IMR-90 (cell line): Measurements from ENCODE around the gene CDK5RAP3. TPM values are rescaled to one million over a fixed set of nuclear protein-coding genes. Genes with fewer than 3 reads are reported as not detected.
"Not testable (repeated sequence)": the region's sequence is repeated elsewhere in the genome, so short reads cannot be mapped to it uniquely, and the experiment has no call there.

Experiments
- ATAC-seq: fragments of 200-7000 bp; cut with Tn5 transposase; 2 replicates; pipeline ENCODE4 v1.9.1; 2020; ENCODE audit warnings: low read depth, mild to moderate bottlenecking, moderate library complexity
- BruUV-seq: library from RNA; stranded (reverse); fragments of 400-500 nt; replicated peaks from 2 replicates; lab custom pipeline; 2021; lab: Mats Ljungman, UMichigan
- CTCF ChIA-PET: fragments of 300-600 bp; formaldehyde crosslinking; extraction: SDS; loops from one replicate; lab custom pipeline; 2021; ENCODE audit warnings: antibody characterized with exemption; lab: Yijun Ruan, JAX
- POLR2A ChIA-PET: fragments of 300-600 bp; sonication (Branson Sonifier 250); formaldehyde crosslinking; loops from one replicate; lab custom pipeline; 2022; ENCODE audit warnings: antibody characterized with exemption; ENCODE audit not compliant: unreplicated experiment; lab: Charles Lee
- DNase-seq: peaks from one replicate; pipeline ENCODE4 v3.0.0; 2013
- H2AFZ ChIP-seq: replicated peaks from 2 replicates; pipeline ENCODE3; 2013; ENCODE audit warnings: low read length, mild to moderate bottlenecking; ENCODE audit not compliant: poor library complexity
- H2AK5ac ChIP-seq: 2 replicates; pipeline ENCODE4 v1.6.1; 2013; ENCODE audit warnings: low read depth, low read length, inconsistent platforms
- H2AK9ac ChIP-seq: replicated peaks from 2 replicates; pipeline ENCODE3; 2013; ENCODE audit warnings: mild to moderate bottlenecking, low read depth, low read length, moderate library complexity; ENCODE audit not compliant: poor library complexity
- H2BK120ac ChIP-seq: 2 replicates; pipeline ENCODE4 v1.6.1; 2013; ENCODE audit warnings: low read depth, low read length, inconsistent platforms
- H2BK15ac ChIP-seq: 3 replicates; pipeline ENCODE4 v1.6.1; 2013; ENCODE audit warnings: low read depth, low read length, inconsistent platforms
- H2BK20ac ChIP-seq: 2 replicates; pipeline ENCODE4 v1.6.1; 2013; ENCODE audit warnings: low read depth, mild to moderate bottlenecking, inconsistent platforms, low read length, moderate library complexity
- H2BK5ac ChIP-seq: 2 replicates; pipeline ENCODE4 v1.6.1; 2013; ENCODE audit warnings: mild to moderate bottlenecking, low read depth, low read length, inconsistent platforms; ENCODE audit not compliant: poor library complexity, severe bottlenecking
- H3K14ac ChIP-seq: replicated peaks from 2 replicates; pipeline ENCODE4 v1.6.1; 2013; ENCODE audit warnings: low read depth, low read length, inconsistent platforms
- H3K18ac ChIP-seq: 2 replicates; pipeline ENCODE4 v1.6.1; 2013; ENCODE audit warnings: low read depth, low read length, control low read depth
- H3K23ac ChIP-seq: 2 replicates; pipeline ENCODE4 v1.6.1; 2013; ENCODE audit warnings: low read depth, low read length, inconsistent platforms
- H3K27ac ChIP-seq: 2 replicates; pipeline ENCODE4 v1.5.1; 2013; ENCODE audit warnings: mild to moderate bottlenecking, control low read depth, low read length; ENCODE audit not compliant: insufficient read depth
- H3K27me3 ChIP-seq: 2 replicates; pipeline ENCODE4 v1.6.1; 2013; ENCODE audit warnings: low read length; ENCODE audit not compliant: control insufficient read depth, insufficient read depth
- H3K36me3 ChIP-seq: 2 replicates; pipeline ENCODE4 v1.6.1; 2013; ENCODE audit warnings: low read length, mixed read lengths; ENCODE audit not compliant: control insufficient read depth, insufficient read depth
- H3K4ac ChIP-seq: 2 replicates; pipeline ENCODE4 v1.6.1; 2013; ENCODE audit warnings: low read depth, low read length, inconsistent platforms
- H3K4me1 ChIP-seq: 2 replicates; pipeline ENCODE4 v1.6.1; 2013; ENCODE audit warnings: low read length, mixed read lengths; ENCODE audit not compliant: control insufficient read depth, insufficient read depth
- H3K4me2 ChIP-seq: 2 replicates; pipeline ENCODE4 v1.6.1; 2013; ENCODE audit warnings: low read depth, mild to moderate bottlenecking, control low read depth, low read length, moderate library complexity
- H3K4me3 ChIP-seq: 2 replicates; pipeline ENCODE4 v1.5.1; 2013; ENCODE audit warnings: low read depth, mild to moderate bottlenecking, control low read depth, low read length, moderate library complexity; ENCODE audit not compliant: insufficient read depth
- H3K56ac ChIP-seq: 2 replicates; pipeline ENCODE4 v1.6.1; 2013; ENCODE audit warnings: low read length, inconsistent platforms; ENCODE audit not compliant: insufficient read depth; ENCODE audit errors: extremely low read depth
- H3K79me1 ChIP-seq, 2 experiments: 2 replicates each; pipeline ENCODE4 v1.6.1; 2013; ENCODE audit warnings: low read length in 2 of 2, inconsistent platforms in 1 of 2, low read depth in 1 of 2
- H3K9ac ChIP-seq: 2 replicates; pipeline ENCODE4 v1.6.1; 2013; ENCODE audit warnings: low read depth, low read length, control low read depth
- H3K9me1 ChIP-seq: 2 replicates; pipeline ENCODE4 v1.6.1; 2013; ENCODE audit warnings: low read length, inconsistent platforms; ENCODE audit not compliant: insufficient read depth
- H3K9me3 ChIP-seq: 2 replicates; pipeline ENCODE4 v1.6.1; 2013; ENCODE audit warnings: low read length; ENCODE audit not compliant: control insufficient read depth, insufficient read depth
- H4K20me1 ChIP-seq: 2 replicates; pipeline ENCODE4 v1.6.1; 2013; ENCODE audit warnings: low read length, inconsistent platforms; ENCODE audit not compliant: insufficient read depth
- H4K5ac ChIP-seq: 2 replicates; pipeline ENCODE4 v1.6.1; 2013; ENCODE audit warnings: mild to moderate bottlenecking, low read depth, low read length, control low read depth
- H4K8ac ChIP-seq, 2 experiments: 2 replicates each; pipeline ENCODE4 v1.6.1; 2013; ENCODE audit warnings: low read depth in 2 of 2, low read length in 2 of 2, control low read depth in 1 of 2, inconsistent platforms in 1 of 2
- H4K91ac ChIP-seq: 2 replicates; pipeline ENCODE4 v1.6.1; 2013; ENCODE audit warnings: low read depth, low read length, inconsistent platforms; ENCODE audit not compliant: insufficient read depth
- CEBPB ChIP-seq: IDR thresholded peaks from 2 replicates; pipeline ENCODE4 v1.6.1; 2012; ENCODE audit warnings: low read depth, low read length, improper control_type of control experiment
- CHD1 ChIP-seq: IDR thresholded peaks from 2 replicates; pipeline ENCODE4 v1.6.1; 2012; ENCODE audit warnings: low read depth, low read length, improper control_type of control experiment
- MAFK ChIP-seq: IDR thresholded peaks from 2 replicates; pipeline ENCODE4 v1.6.1; 2012; ENCODE audit warnings: low read depth, low read length, improper control_type of control experiment
- NFE2L2 ChIP-seq: fragments of 150-350 bp; IDR thresholded peaks from 2 replicates; pipeline ENCODE4 v1.6.1; 2016; ENCODE audit warnings: low read depth, mild to moderate bottlenecking, low read length
- SMC3 ChIP-seq: fragments of 150-350 bp; IDR thresholded peaks from 2 replicates; pipeline ENCODE4 v1.6.1; 2016; ENCODE audit warnings: low read depth, mild to moderate bottlenecking, antibody characterized with exemption, low read length, moderate library complexity
- WGBS, 2 experiments: methylation state at CpG; one replicate each; pipeline versions ENCODE4 v1.1.5 to v1.1.7; 2013; ENCODE audit warnings: missing lambda C conversion rate in 2 of 2; ENCODE audit not compliant: insufficient read length in 1 of 2; ENCODE audit errors: extremely low coverage in 2 of 2; 5-methylcytosine and 5-hydroxymethylcytosine counted together
- dilution Hi-C: fragments of 300-500 bp; cut with HindIII; formaldehyde crosslinking; loops from one replicate; pipeline ENCODE4 v1.14.3; 2018; ENCODE audit warnings: low sequenced_read_pairs; ENCODE audit not compliant: unreplicated experiment
- in situ Hi-C: fragments of 300-500 bp; cut with MboI; formaldehyde crosslinking; loops from 3 replicates; pipeline ENCODE4 v1.14.3; 2019; ENCODE audit warnings: low sequenced_read_pairs, inconsistent platforms, mixed read lengths
- intact Hi-C: fragments of 100-400 bp; cut with micrococcal nuclease; formaldehyde crosslinking; loops from 2 replicates; pipeline ENCODE4 v1.10.0; 2022
- polyA plus RNA-seq, 3 experiments: library from polyadenylated mRNA; depleted of rRNA; stranded (reverse); fragments of >200 nt; gene quantifications; 2 replicates each; pipeline ENCODE4 v1.2.3, GENCODE V29; 2012; ENCODE audit warnings: low replicate concordance in 1 of 3
- total RNA-seq: library from RNA; depleted of rRNA; stranded (reverse); fragments of >200 nt; gene quantifications from 2 replicates; pipeline ENCODE4 v1.2.3, GENCODE V29; 2012

Gene CDK5RAP3
- total and polyA plus RNA-seq, 2 of the 4 experiments (the other 2 are of a cell fraction): 75.3 to 153 TPM

- ChIA-PET POLR2A (no interaction called here), CTCF (no interaction called here)
- intact Hi-C loops (no loop called here), dilution Hi-C loops (no loop called here), in situ Hi-C loops (no loop called here)
- no peak overlapping the region for H3K56ac ChIP-seq
- WGBS, 2 experiments: 20% methylated on average over 4 of the region's 17 CpGs; no CpG with 5 or more reads in 1 of the 2 experiments
- H3K9me1 ChIP-seq: no peaks in the 10 kb centered on the region
- H3K23ac ChIP-seq: no peak overlapping the region
- peak overlapping the region; percentile 52 for H2AFZ ChIP-seq
- no peak for DNase-seq
- no peak overlapping the region for H3K18ac ChIP-seq
- H2AK9ac ChIP-seq: no peak overlapping the region
- no peak overlapping the region for H2BK15ac ChIP-seq
- H4K91ac ChIP-seq: no peak overlapping the region
- H3K27ac ChIP-seq: no peak overlapping the region
- peak; percentile 47 for ATAC-seq
- no TSS peak for BruUV-seq
- H3K4me2 ChIP-seq: no peak overlapping the region
- no peaks in the 10 kb centered on the region for H3K27me3 ChIP-seq
- no peak overlapping the region for H2AK5ac ChIP-seq
- H2BK120ac ChIP-seq: no peak overlapping the region
- no peaks in the 10 kb centered on the region for H4K20me1 ChIP-seq
- no peaks in the 10 kb centered on the region for H3K79me1 ChIP-seq
- H2BK5ac ChIP-seq: no peak overlapping the region
- TF ChIP-seq CHD1 (no peak), CEBPB (no peak), SMC3 (no peak), MAFK (no peak), NFE2L2 (no peak)
- no peak overlapping the region for H3K4me3 ChIP-seq
- no peak overlapping the region; a peak in 1 of 4 replicates for H4K8ac ChIP-seq
- H3K9ac ChIP-seq: no peak overlapping the region
- no peak overlapping the region for H2BK20ac ChIP-seq
- H3K36me3 ChIP-seq: peaks cover 10% of the 10 kb centered on the region; the same call in 1 of the 2 replicates
- H3K9me3 ChIP-seq: no peaks in the 10 kb centered on the region
- no peak overlapping the region for H3K4ac ChIP-seq
- no peak overlapping the region for H3K14ac ChIP-seq
- no peak overlapping the region for H4K5ac ChIP-seq
- H3K4me1 ChIP-seq: peaks cover 9% of the 10 kb centered on the region
Measured at GRCh38 chr17:47987240-47987835, 16.4 kb downstream of the CDK5RAP3 start.

GRCh38 chr17:47988445-47988844, 17.5 kb downstream of the CDK5RAP3 start:
- H4K5ac ChIP-seq, POLR2A ChIA-PET, H3K14ac ChIP-seq, H2AK5ac ChIP-seq, H4K91ac ChIP-seq, CTCF ChIA-PET, H3K36me3 ChIP-seq, H3K9ac ChIP-seq, H3K9me3 ChIP-seq, ATAC-seq, H3K4ac ChIP-seq, H2BK5ac ChIP-seq, H3K27ac ChIP-seq, H4K20me1 ChIP-seq, H3K4me3 ChIP-seq, H2BK20ac ChIP-seq, H3K56ac ChIP-seq, dilution Hi-C loops, H3K4me2 ChIP-seq, H2BK120ac ChIP-seq, DNase-seq, BruUV-seq, H3K9me1 ChIP-seq, H2AK9ac ChIP-seq, intact Hi-C loops, H3K4me1 ChIP-seq, in situ Hi-C loops, H3K79me1 ChIP-seq, H3K18ac ChIP-seq, H3K27me3 ChIP-seq, H2AFZ ChIP-seq, H2BK15ac ChIP-seq, H4K8ac ChIP-seq, H3K23ac ChIP-seq: not testable (repeated sequence)
- no CpG with 5 or more reads among the region's 1 CpG for WGBS, 2 experiments
